GM23338 (cell line): ENCODE measurements around the gene KCNJ10. TPM values are rescaled to one million over a fixed set of nuclear protein-coding genes. Genes with fewer than 3 reads are reported as not detected.

Source experiments
- ATAC-seq: fragments of 200-7000 bp; cut with Tn5 transposase; 3 replicates; pipeline ENCODE4 v1.9.1; 2020
- DNase-seq: peaks from one replicate; pipeline ENCODE4 v3.0.0-alpha.2; 2015; ENCODE audit warnings: low spot score
- H2AFZ ChIP-seq: fragments of 200-600 bp; sonication (generic); 2 replicates; pipeline ENCODE4 v1.8.0; 2016; ENCODE audit warnings: antibody characterized with exemption, mild to moderate bottlenecking, moderate library complexity
- H3F3A ChIP-seq: fragments of 200-600 bp; sonication (generic); replicated peaks from 2 replicates; pipeline ENCODE4 v1.8.0; 2017; ENCODE audit warnings: antibody characterized with exemption, mixed run types, low read depth
- H3K27ac ChIP-seq: fragments of 200-600 bp; sonication (generic); 2 replicates; pipeline ENCODE4 v1.6.1; 2016; ENCODE audit warnings: low read depth
- H3K27me3 ChIP-seq: fragments of 200-600 bp; sonication (generic); 2 replicates; pipeline ENCODE4 v1.8.0; 2016; ENCODE audit warnings: mild to moderate bottlenecking, mixed run types, moderate library complexity; ENCODE audit not compliant: insufficient read depth
- H3K36me3 ChIP-seq: fragments of 200-600 bp; sonication (generic); 2 replicates; pipeline ENCODE4 v1.8.0; 2016; ENCODE audit warnings: mild to moderate bottlenecking; ENCODE audit not compliant: insufficient read depth
- H3K4me1 ChIP-seq: fragments of 200-600 bp; sonication (generic); 2 replicates; pipeline ENCODE4 v1.8.0; 2016; ENCODE audit warnings: mild to moderate bottlenecking, moderate library complexity; ENCODE audit not compliant: insufficient read depth
- H3K4me2 ChIP-seq: fragments of 200-600 bp; sonication (generic); 2 replicates; pipeline ENCODE4 v1.7.1; 2017; ENCODE audit warnings: mixed run types
- H3K4me3 ChIP-seq: fragments of 200-600 bp; sonication (generic); 2 replicates; pipeline ENCODE4 v1.6.1; 2016; ENCODE audit warnings: mixed run types
- H3K79me2 ChIP-seq: fragments of 200-600 bp; sonication (generic); replicated peaks from 2 replicates; pipeline ENCODE4 v1.8.0; 2017; ENCODE audit warnings: mild to moderate bottlenecking; ENCODE audit not compliant: insufficient read depth
- H3K9me2 ChIP-seq: fragments of 200-600 bp; sonication (generic); 2 replicates; pipeline ENCODE4 v1.8.0; 2017; ENCODE audit not compliant: insufficient read depth
- H4K20me1 ChIP-seq: fragments of 200-600 bp; sonication (generic); replicated peaks from 2 replicates; pipeline ENCODE4 v1.8.0; 2017; ENCODE audit warnings: mild to moderate bottlenecking; ENCODE audit not compliant: insufficient read depth
- H3K27ac Mint-ChIP-seq: 2 replicates; pipeline ENCODE4 v1.8.0; 2020; ENCODE audit warnings: inconsistent platforms, mild to moderate bottlenecking, moderate library complexity, mixed read lengths
- H3K27me3 Mint-ChIP-seq: 3 replicates; pipeline ENCODE4 v1.8.0; 2022; ENCODE audit warnings: low read depth, mild to moderate bottlenecking, moderate library complexity, mixed read lengths, inconsistent platforms; ENCODE audit not compliant: insufficient read depth, poor library complexity
- H3K36me3 Mint-ChIP-seq: 3 replicates; pipeline ENCODE4 v1.8.0; 2021; ENCODE audit warnings: low read depth, mild to moderate bottlenecking, inconsistent platforms, moderate library complexity, mixed read lengths
- H3K4me1 Mint-ChIP-seq: 3 replicates; pipeline ENCODE4 v1.8.0; 2020; ENCODE audit warnings: mild to moderate bottlenecking, inconsistent platforms, mixed read lengths
- H3K4me3 Mint-ChIP-seq: 3 replicates; pipeline ENCODE4 v1.8.0; 2021; ENCODE audit warnings: moderate library complexity, mild to moderate bottlenecking, inconsistent platforms, mixed read lengths
- H3K9me3 Mint-ChIP-seq: 3 replicates; pipeline ENCODE4 v1.8.0; 2020; ENCODE audit warnings: moderate library complexity, mild to moderate bottlenecking, inconsistent platforms, mixed read lengths
- CREB1 ChIP-seq: fragments of 250-450 bp; sonication (Bioruptor Pico); IDR thresholded peaks from 2 replicates; pipeline ENCODE4 v1.5.0; 2020; ENCODE audit warnings: low read depth, mild to moderate bottlenecking, moderate library complexity
- EZH2 ChIP-seq: fragments of 200-600 bp; sonication (generic); IDR thresholded peaks from one replicate; pipeline ENCODE4 v1.8.0; 2017; ENCODE audit warnings: antibody characterized with exemption, mild to moderate bottlenecking, low read depth; ENCODE audit not compliant: unreplicated experiment
- EZH2phosphoT487 ChIP-seq: fragments of 200-600 bp; sonication (generic); IDR thresholded peaks from one replicate; pipeline ENCODE4 v1.8.1; 2018; ENCODE audit warnings: antibody characterized with exemption; ENCODE audit not compliant: unreplicated experiment
- NANOG ChIP-seq: IDR thresholded peaks from 2 replicates; pipeline ENCODE4 v1.6.1; 2016; ENCODE audit warnings: antibody characterized with exemption, borderline replicate concordance
- POLR2AphosphoS5 ChIP-seq: IDR thresholded peaks from 2 replicates; pipeline ENCODE4 v1.6.1; 2016; ENCODE audit warnings: antibody characterized with exemption, low read depth
- STAT1 ChIP-seq: IDR thresholded peaks from one replicate; pipeline ENCODE4 v1.6.1; 2016; ENCODE audit warnings: antibody characterized with exemption; ENCODE audit not compliant: unreplicated experiment
- ZNF114 ChIP-seq: fragments of 250-450 bp; sonication (Bioruptor Pico); IDR thresholded peaks from 2 replicates; pipeline ENCODE4 v1.5.0; 2020; ENCODE audit warnings: mild to moderate bottlenecking, moderate library complexity
- ZNF331 ChIP-seq: fragments of 250-450 bp; sonication (Bioruptor Pico); IDR thresholded peaks from 2 replicates; pipeline ENCODE4 v1.5.0; 2020; ENCODE audit warnings: low read depth, mild to moderate bottlenecking, moderate library complexity
- polyA plus RNA-seq: library from polyadenylated mRNA; unstranded; fragments of >200 nt; fragmentation: Nextera tagmentation; extraction: Ambion mirVana; gene quantifications from 2 replicates; pipeline ENCODE4 v1.2.1, GENCODE V29; 2016
- total RNA-seq: library from RNA; depleted of rRNA; stranded (reverse); fragments of >200 nt; shearing (Covaris generic); gene quantifications from 2 replicates; pipeline ENCODE4 v1.2.3, GENCODE V29; 2014
- TF ChIP-seq, protein P1 (sequence below): fragments of 250-450 bp; sonication (Bioruptor Pico); IDR thresholded peaks from 2 replicates; pipeline ENCODE4 v1.5.0; 2020; ENCODE audit warnings: mild to moderate bottlenecking, moderate library complexity

Gene KCNJ10
- total and polyA plus RNA-seq, 2 experiments from 2014 or later, result 1.4 to 2.8 TPM

DNA sequence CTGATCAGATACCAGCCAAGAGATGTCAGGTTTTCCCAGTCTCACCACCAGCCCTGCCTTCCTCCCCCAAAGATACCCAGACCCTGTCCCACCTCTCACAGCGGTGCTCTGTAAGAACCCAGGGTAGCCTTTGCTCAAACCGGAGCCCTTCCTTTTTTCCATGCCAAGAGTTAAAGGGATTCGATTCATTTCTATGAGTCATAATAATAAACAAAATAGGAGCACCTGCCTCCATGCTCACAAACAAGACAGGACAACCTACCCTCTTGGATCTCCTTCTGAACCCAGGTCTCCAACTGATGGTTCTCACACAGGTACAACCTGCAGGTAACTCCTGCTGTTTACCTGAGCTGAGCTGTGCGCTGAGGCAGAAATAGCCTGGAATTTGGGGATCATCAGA lies 39.7 kb upstream of the KCNJ10 start:
- no peaks in the 10 kb centered on the region for H3K27me3 ChIP-seq
- no peaks in the 10 kb centered on the region for H3K36me3 Mint-ChIP-seq
- H3K9me2 ChIP-seq, result peaks cover 9% of the 10 kb centered on the region
- H3K79me2 ChIP-seq, result no peaks in the 10 kb centered on the region
- H4K20me1 ChIP-seq, result no peaks in the 10 kb centered on the region
- H3K4me3 Mint-ChIP-seq, result no peak overlapping the region
- peak overlapping the region; percentile 60; the same call in 1 of the 2 replicates for H3K4me2 ChIP-seq
- no peak overlapping the region for H3K4me3 ChIP-seq
- no peaks in the 10 kb centered on the region for H3K9me3 Mint-ChIP-seq
- no peak for ATAC-seq
- peak overlapping the region; percentile 60 for H2AFZ ChIP-seq
- peak overlapping the region; percentile 71; the same call in 1 of the 2 replicates for H3K27ac Mint-ChIP-seq
- peaks cover 19% of the 10 kb centered on the region for H3K27me3 Mint-ChIP-seq
- no peak overlapping the region for H3K27ac ChIP-seq
- no peaks in the 10 kb centered on the region for H3F3A ChIP-seq
- DNase-seq, result no peak
- H3K4me1 Mint-ChIP-seq, result peaks cover 47% of the 10 kb centered on the region
- TF ChIP-seq ZNF331 (CRISPR knock-in tag) (no peak), NANOG (no peak), EZH2phosphoT487 (no peak), POLR2AphosphoS5 (no peak), CREB1 (CRISPR knock-in tag) (no peak), ZNF114 (CRISPR knock-in tag) (no peak), EZH2 (no peak), STAT1 (no peak)
- TF ChIP-seq, protein P1, sequence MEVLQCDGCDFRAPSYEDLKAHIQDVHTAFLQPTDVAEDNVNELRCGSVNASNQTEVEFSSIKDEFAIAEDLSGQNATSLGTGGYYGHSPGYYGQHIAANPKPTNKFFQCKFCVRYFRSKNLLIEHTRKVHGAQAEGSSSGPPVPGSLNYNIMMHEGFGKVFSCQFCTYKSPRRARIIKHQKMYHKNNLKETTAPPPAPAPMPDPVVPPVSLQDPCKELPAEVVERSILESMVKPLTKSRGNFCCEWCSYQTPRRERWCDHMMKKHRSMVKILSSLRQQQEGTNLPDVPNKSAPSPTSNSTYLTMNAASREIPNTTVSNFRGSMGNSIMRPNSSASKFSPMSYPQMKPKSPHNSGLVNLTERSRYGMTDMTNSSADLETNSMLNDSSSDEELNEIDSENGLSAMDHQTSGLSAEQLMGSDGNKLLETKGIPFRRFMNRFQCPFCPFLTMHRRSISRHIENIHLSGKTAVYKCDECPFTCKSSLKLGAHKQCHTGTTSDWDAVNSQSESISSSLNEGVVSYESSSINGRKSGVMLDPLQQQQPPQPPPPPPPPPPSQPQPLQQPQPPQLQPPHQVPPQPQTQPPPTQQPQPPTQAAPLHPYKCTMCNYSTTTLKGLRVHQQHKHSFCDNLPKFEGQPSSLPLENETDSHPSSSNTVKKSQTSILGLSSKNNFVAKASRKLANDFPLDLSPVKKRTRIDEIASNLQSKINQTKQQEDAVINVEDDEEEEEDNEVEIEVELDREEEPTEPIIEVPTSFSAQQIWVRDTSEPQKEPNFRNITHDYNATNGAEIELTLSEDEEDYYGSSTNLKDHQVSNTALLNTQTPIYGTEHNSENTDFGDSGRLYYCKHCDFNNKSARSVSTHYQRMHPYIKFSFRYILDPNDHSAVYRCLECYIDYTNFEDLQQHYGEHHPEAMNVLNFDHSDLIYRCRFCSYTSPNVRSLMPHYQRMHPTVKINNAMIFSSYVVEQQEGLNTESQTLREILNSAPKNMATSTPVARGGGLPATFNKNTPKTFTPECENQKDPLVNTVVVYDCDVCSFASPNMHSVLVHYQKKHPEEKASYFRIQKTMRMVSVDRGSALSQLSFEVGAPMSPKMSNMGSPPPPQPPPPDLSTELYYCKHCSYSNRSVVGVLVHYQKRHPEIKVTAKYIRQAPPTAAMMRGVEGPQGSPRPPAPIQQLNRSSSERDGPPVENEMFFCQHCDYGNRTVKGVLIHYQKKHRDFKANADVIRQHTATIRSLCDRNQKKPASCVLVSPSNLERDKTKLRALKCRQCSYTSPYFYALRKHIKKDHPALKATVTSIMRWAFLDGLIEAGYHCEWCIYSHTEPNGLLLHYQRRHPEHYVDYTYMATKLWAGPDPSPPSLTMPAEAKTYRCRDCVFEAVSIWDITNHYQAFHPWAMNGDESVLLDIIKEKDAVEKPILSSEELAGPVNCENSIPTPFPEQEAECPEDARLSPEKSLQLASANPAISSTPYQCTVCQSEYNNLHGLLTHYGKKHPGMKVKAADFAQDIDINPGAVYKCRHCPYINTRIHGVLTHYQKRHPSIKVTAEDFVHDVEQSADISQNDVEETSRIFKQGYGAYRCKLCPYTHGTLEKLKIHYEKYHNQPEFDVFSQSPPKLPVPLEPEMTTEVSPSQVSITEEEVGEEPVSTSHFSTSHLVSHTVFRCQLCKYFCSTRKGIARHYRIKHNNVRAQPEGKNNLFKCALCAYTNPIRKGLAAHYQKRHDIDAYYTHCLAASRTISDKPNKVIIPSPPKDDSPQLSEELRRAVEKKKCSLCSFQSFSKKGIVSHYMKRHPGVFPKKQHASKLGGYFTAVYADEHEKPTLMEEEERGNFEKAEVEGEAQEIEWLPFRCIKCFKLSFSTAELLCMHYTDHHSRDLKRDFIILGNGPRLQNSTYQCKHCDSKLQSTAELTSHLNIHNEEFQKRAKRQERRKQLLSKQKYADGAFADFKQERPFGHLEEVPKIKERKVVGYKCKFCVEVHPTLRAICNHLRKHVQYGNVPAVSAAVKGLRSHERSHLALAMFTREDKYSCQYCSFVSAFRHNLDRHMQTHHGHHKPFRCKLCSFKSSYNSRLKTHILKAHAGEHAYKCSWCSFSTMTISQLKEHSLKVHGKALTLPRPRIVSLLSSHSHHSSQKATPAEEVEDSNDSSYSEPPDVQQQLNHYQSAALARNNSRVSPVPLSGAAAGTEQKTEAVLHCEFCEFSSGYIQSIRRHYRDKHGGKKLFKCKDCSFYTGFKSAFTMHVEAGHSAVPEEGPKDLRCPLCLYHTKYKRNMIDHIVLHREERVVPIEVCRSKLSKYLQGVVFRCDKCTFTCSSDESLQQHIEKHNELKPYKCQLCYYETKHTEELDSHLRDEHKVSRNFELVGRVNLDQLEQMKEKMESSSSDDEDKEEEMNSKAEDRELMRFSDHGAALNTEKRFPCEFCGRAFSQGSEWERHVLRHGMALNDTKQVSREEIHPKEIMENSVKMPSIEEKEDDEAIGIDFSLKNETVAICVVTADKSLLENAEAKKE (CRISPR knock-in tag), result no peak
- H3K36me3 ChIP-seq, result no peaks in the 10 kb centered on the region
- H3K4me1 ChIP-seq, result peaks cover 29% of the 10 kb centered on the region
